H1 (cell line): ENCODE data around the gene TBC1D9. TPM values are rescaled to one million over a fixed set of nuclear protein-coding genes. Genes with fewer than 3 reads are reported as not detected.

ENCODE experiments used
- CTCF ChIA-PET: fragments of 300-600 bp; sonication (Branson Sonifier 250); formaldehyde crosslinking; loops from one replicate; lab custom pipeline; 2021; ENCODE audit not compliant: partially characterized antibody; lab: Charles Lee
- POLR2A ChIA-PET: fragments of 300-600 bp; sonication (Branson Sonifier 250); formaldehyde crosslinking; loops from one replicate; lab custom pipeline; 2021; ENCODE audit warnings: inconsistent platforms; ENCODE audit not compliant: partially characterized antibody; lab: Charles Lee
- DNase-seq, 2 experiments: peaks; one replicate each; pipeline versions ENCODE4 v3.0.0 to v3.0.0-alpha.2; 2010 to 2022; ENCODE audit warnings: low spot score in 2 of 2, low read depth in 1 of 2, mixed read lengths in 1 of 2
- FAIRE-seq: peaks from 2 replicates; lab custom pipeline; 2011; peaks lifted over from hg19 to GRCh38; lab: Jason Lieb, UNC
- H2AFZ ChIP-seq: 2 replicates; pipeline ENCODE4 v1.8.1; 2012; ENCODE audit warnings: low read length, inconsistent platforms
- H2AK5ac ChIP-seq: 2 replicates; pipeline ENCODE4 v1.6.1; 2013; ENCODE audit warnings: low read depth, low read length
- H2BK120ac ChIP-seq: replicated peaks from 2 replicates; pipeline ENCODE3; 2013; ENCODE audit warnings: low read depth, low read length, inconsistent platforms
- H2BK12ac ChIP-seq: 2 replicates; pipeline ENCODE4 v1.6.1; 2013; ENCODE audit warnings: low read depth, low read length
- H2BK15ac ChIP-seq: 2 replicates; pipeline ENCODE4 v1.6.1; 2013; ENCODE audit warnings: low read length
- H2BK20ac ChIP-seq: 2 replicates; pipeline ENCODE4 v1.6.1; 2013; ENCODE audit warnings: low read length
- H2BK5ac ChIP-seq: 2 replicates; pipeline ENCODE4 v1.6.1; 2013; ENCODE audit warnings: low read depth, low read length
- H3K14ac ChIP-seq: 2 replicates; pipeline ENCODE4 v1.6.1; 2013; ENCODE audit warnings: inconsistent platforms; ENCODE audit not compliant: insufficient read length
- H3K18ac ChIP-seq: 2 replicates; pipeline ENCODE4 v1.6.1; 2013; ENCODE audit warnings: low read length; ENCODE audit errors: extremely low read depth
- H3K23ac ChIP-seq: 2 replicates; pipeline ENCODE4 v1.6.1; 2013; ENCODE audit warnings: inconsistent platforms; ENCODE audit not compliant: insufficient read length
- H3K23me2 ChIP-seq: 2 replicates; pipeline ENCODE4 v1.6.1; 2013; ENCODE audit warnings: low read depth, low read length
- H3K27ac ChIP-seq: 2 replicates; pipeline ENCODE4 v1.6.1; 2011; ENCODE audit warnings: low read depth, low read length, inconsistent platforms
- H3K27me3 ChIP-seq, 4 experiments: replicated peaks in 1 of 4; 1 replicate in 1 of 4; 2 replicates in 3 of 4; pipeline versions ENCODE4 v1.6.1 to v1.8.1; 2011 to 2013; ENCODE audit warnings: low read length in 3 of 4, mild to moderate bottlenecking in 3 of 4, inconsistent platforms in 2 of 4, mixed read lengths in 2 of 4, moderate library complexity in 1 of 4; ENCODE audit not compliant: control insufficient read depth in 3 of 4, insufficient read depth in 3 of 4; ENCODE audit errors: extremely low read depth in 1 of 4
- H3K36me3 ChIP-seq, 4 experiments: 2 replicates each; pipeline versions ENCODE4 v1.6.1 to v1.8.1; 2011 to 2013; ENCODE audit warnings: mild to moderate bottlenecking in 4 of 4, low read length in 3 of 4, moderate library complexity in 2 of 4, control low read depth in 1 of 4, inconsistent platforms in 1 of 4; ENCODE audit not compliant: insufficient read depth in 4 of 4, control insufficient read depth in 2 of 4
- H3K4ac ChIP-seq: replicated peaks from 2 replicates; pipeline ENCODE3; 2013; ENCODE audit warnings: low read length, low read depth, mixed read lengths, inconsistent platforms; ENCODE audit not compliant: insufficient read length
- H3K4me1 ChIP-seq, 4 experiments: replicated peaks in 1 of 4; 1 replicate in 1 of 4; 2 replicates in 3 of 4; pipeline versions ENCODE4 v1.6.1 to v1.8.1; 2011 to 2013; ENCODE audit warnings: low read length in 3 of 4, inconsistent platforms in 2 of 4, mixed read lengths in 1 of 4; ENCODE audit not compliant: insufficient read depth in 4 of 4, control insufficient read depth in 3 of 4
- H3K4me2 ChIP-seq, 2 experiments: 2 replicates each; pipeline versions ENCODE4 v1.6.1 to v1.8.1; 2011 to 2013; ENCODE audit warnings: low read depth in 2 of 2, low read length in 2 of 2, control low read depth in 1 of 2, inconsistent platforms in 1 of 2, mild to moderate bottlenecking in 1 of 2; ENCODE audit not compliant: insufficient read depth in 1 of 2
- H3K4me3 ChIP-seq, 4 experiments: fragments of 200-600, 300-600 bp in 1 of 4; sonication (generic), shearing (Covaris generic), sonication (Bioruptor Twin) in 1 of 4; 2 replicates each; pipeline versions ENCODE4 v1.5.1 to v1.8.1; 2011 to 2016; ENCODE audit warnings: low read length in 4 of 4, low read depth in 3 of 4, control low read depth in 2 of 4, inconsistent platforms in 2 of 4, mild to moderate bottlenecking in 2 of 4, mixed read lengths in 1 of 4, moderate library complexity in 1 of 4; ENCODE audit not compliant: insufficient read depth in 2 of 4; ENCODE audit errors: extremely low read depth in 1 of 4
- H3K56ac ChIP-seq: replicated peaks from 2 replicates; pipeline ENCODE3; 2013; ENCODE audit warnings: low read depth, mild to moderate bottlenecking, mixed read lengths, low read length, inconsistent platforms; ENCODE audit not compliant: insufficient read length
- H3K79me1 ChIP-seq: 2 replicates; pipeline ENCODE4 v1.6.1; 2013; ENCODE audit warnings: low read depth, low read length, control low read depth
- H3K79me2 ChIP-seq, 2 experiments: 2 replicates each; pipeline versions ENCODE4 v1.6.1 to v1.8.1; 2012 to 2013; ENCODE audit warnings: low read length in 2 of 2, mild to moderate bottlenecking in 2 of 2, inconsistent platforms in 1 of 2; ENCODE audit not compliant: insufficient read depth in 2 of 2, control insufficient read depth in 1 of 2
- H3K9ac ChIP-seq, 4 experiments: replicated peaks in 1 of 4; 1 replicate in 1 of 4; 2 replicates in 3 of 4; pipeline versions ENCODE4 v1.6.1 to v1.8.1; 2011 to 2013; ENCODE audit warnings: low read depth in 3 of 4, low read length in 3 of 4, control low read depth in 2 of 4, mild to moderate bottlenecking in 2 of 4, moderate library complexity in 2 of 4, inconsistent platforms in 1 of 4; ENCODE audit errors: extremely low read depth in 1 of 4
- H3K9me3 ChIP-seq, 2 experiments: 2 replicates each; pipeline versions ENCODE4 v1.6.1 to v1.8.1; 2012 to 2013; ENCODE audit warnings: mild to moderate bottlenecking in 2 of 2, moderate library complexity in 2 of 2, control low read depth in 1 of 2, inconsistent platforms in 1 of 2, low read depth in 1 of 2, low read length in 1 of 2, mixed read lengths in 1 of 2; ENCODE audit not compliant: insufficient read depth in 2 of 2
- H4K20me1 ChIP-seq, 2 experiments: replicated peaks in 1 of 2; 2 replicates each; pipeline versions ENCODE3 to v1.8.1; 2011 to 2013; ENCODE audit warnings: inconsistent platforms in 2 of 2, low read length in 2 of 2, mild to moderate bottlenecking in 1 of 2; ENCODE audit not compliant: insufficient read depth in 2 of 2, control insufficient read depth in 1 of 2
- H4K5ac ChIP-seq: 2 replicates; pipeline ENCODE4 v1.6.1; 2013; ENCODE audit warnings: low read length, low read depth, mixed read lengths, inconsistent platforms; ENCODE audit not compliant: insufficient read length
- H4K8ac ChIP-seq: 2 replicates; pipeline ENCODE4 v1.8.0; 2013; ENCODE audit warnings: mild to moderate bottlenecking, moderate library complexity, low read length, inconsistent platforms; ENCODE audit not compliant: insufficient read depth; ENCODE audit errors: extremely low read depth
- H4K91ac ChIP-seq: replicated peaks from 2 replicates; pipeline ENCODE3; 2013; ENCODE audit warnings: low read length, mixed read lengths, inconsistent platforms; ENCODE audit not compliant: insufficient read length
- CTBP2 ChIP-seq: IDR thresholded peaks from 2 replicates; pipeline ENCODE4 v1.7.0; 2011; ENCODE audit warnings: borderline replicate concordance, mild to moderate bottlenecking, moderate library complexity, mixed read lengths, low read length; ENCODE audit not compliant: insufficient read depth, insufficient read length
- GTF2F1 ChIP-seq: IDR thresholded peaks from 2 replicates; pipeline ENCODE4 v1.6.1; 2012; ENCODE audit warnings: low read depth, low read length, improper control_type of control experiment, borderline replicate concordance
- HDAC6 ChIP-seq: IDR thresholded peaks from one replicate; pipeline ENCODE4 v1.7.1; 2012; ENCODE audit warnings: low read depth, mild to moderate bottlenecking, inconsistent platforms, low read length, moderate library complexity
- KDM1A ChIP-seq: fragments of 200-600, 300-600 bp; sonication (generic); IDR thresholded peaks from 2 replicates; pipeline ENCODE4 v1.7.1; 2016; ENCODE audit warnings: mild to moderate bottlenecking, low read length, borderline replicate concordance
- RBBP5 ChIP-seq: IDR thresholded peaks from 2 replicates; pipeline ENCODE4 v1.7.1; 2012; ENCODE audit warnings: low read depth, mild to moderate bottlenecking, inconsistent platforms, low read length, moderate library complexity, borderline replicate concordance
- RFX5 ChIP-seq: IDR thresholded peaks from 2 replicates; pipeline ENCODE4 v1.6.1; 2011; ENCODE audit warnings: low read depth, low read length, improper control_type of control experiment, borderline replicate concordance
- RXRA ChIP-seq: IDR thresholded peaks from 2 replicates; pipeline ENCODE4 v1.6.1; 2011; ENCODE audit warnings: low read depth, mild to moderate bottlenecking, low read length, moderate library complexity; ENCODE audit not compliant: insufficient read depth
- SRF ChIP-seq: IDR thresholded peaks from 2 replicates; pipeline ENCODE4 v1.6.1; 2011; ENCODE audit warnings: mild to moderate bottlenecking, low read depth, low read length, moderate library complexity
- TCF12 ChIP-seq: IDR thresholded peaks from 2 replicates; pipeline ENCODE4 v1.6.1; 2011; ENCODE audit warnings: low read depth, mild to moderate bottlenecking, low read length
- TEAD4 ChIP-seq: IDR thresholded peaks from 2 replicates; pipeline ENCODE4 v1.6.1; 2012; ENCODE audit warnings: low read depth, low read length, inconsistent platforms, mixed read lengths
- WGBS, 2 experiments: shearing (Covaris generic) in 1 of 2; methylation state at CpG; one replicate each; pipeline versions ENCODE4 v1.1.6 to v1.1.7; 2013 to 2015; ENCODE audit warnings: low lambda C conversion rate in 2 of 2, mixed read lengths in 2 of 2, inconsistent platforms in 1 of 2, low coverage in 1 of 2, missing lambda C conversion rate in 1 of 2; ENCODE audit not compliant: insufficient replicate concordance in 2 of 2, insufficient coverage in 1 of 2, insufficient read length in 1 of 2; ENCODE audit errors: extremely low coverage in 1 of 2, missing lambda C conversion rate in 1 of 2; 5-methylcytosine and 5-hydroxymethylcytosine counted together
- polyA plus RNA-seq, 7 experiments: library from polyadenylated mRNA; depleted of rRNA in 3 of 7; stranded (reverse) in 5 of 7; unstranded in 2 of 7; fragments of >200 nt in 5 of 7; fragments of 200-250 nt in 2 of 7; gene quantifications; 1 replicate in 5 of 7; 2 replicates in 1 of 7; 4 replicates in 1 of 7; pipeline versions ENCODE4 v1.2.1 to v1.2.3, GENCODE V29; 2011 to 2013; ENCODE audit warnings: missing spikeins in 2 of 7, mixed read lengths in 2 of 7
- total RNA-seq: library from RNA; stranded (reverse); fragmentation: NEBNext Ultra II Directional; extraction: Animal tissue kit (Norgen Biotek cat#: 25700); gene quantifications from 2 replicates; pipeline ENCODE4 v1.2.1, GENCODE V29; 2021
- TF ChIP-seq, protein P1 (sequence below): IDR thresholded peaks from 2 replicates; pipeline ENCODE4 v1.6.1; 2011; ENCODE audit warnings: low read depth, mild to moderate bottlenecking, low read length; ENCODE audit not compliant: insufficient read depth

The TBC1D9 gene
- total and polyA plus RNA-seq, 2 of the 8 experiments (the other 6 are each of a cell fraction or from before 2014, with no cell fraction given), result 0.94 to 1.0 TPM

DNA sequence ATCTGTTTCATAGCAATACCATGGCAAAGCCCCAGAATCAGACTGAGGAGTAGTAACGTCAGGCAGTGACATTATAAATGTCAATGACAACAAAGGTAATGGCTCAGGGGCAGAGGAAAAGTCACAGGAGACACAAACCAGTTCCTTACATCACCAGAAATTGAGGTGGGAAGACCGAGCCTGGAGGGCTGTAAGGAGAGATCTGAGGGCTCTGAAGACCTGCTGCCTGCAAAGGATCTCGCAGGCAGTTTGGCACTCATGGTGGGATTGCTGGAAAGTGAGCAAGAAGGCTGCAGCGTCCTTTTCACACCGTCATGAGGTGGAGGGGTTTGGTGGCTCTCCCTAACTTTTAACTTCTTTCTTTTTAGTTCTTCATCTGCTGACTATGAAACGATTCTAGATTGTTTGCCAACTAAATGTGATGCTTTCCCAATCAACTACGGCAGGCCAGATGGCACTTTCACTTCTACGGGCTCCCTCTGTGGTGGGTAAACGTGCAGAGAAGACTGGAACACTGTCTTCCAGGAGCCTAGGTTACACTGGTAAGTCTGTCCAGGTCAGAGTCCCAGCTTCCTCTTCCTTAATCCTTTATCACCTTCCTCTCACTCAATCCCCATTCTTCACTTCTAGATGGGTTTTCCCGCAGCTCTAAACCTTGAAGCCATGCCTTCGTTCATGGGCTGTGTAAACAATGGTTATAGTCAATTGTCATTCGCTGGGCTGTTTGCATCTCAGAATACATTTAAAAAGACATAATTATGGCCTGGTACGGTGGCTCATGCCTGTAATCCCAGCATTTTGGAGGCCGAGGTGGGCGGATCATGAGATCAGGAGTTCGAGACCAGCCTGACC is 58.2 kb downstream of the TBC1D9 start:
- no peaks in the 10 kb centered on the region for H3K23me2 ChIP-seq
- H2BK5ac ChIP-seq, result no peak overlapping the region
- 84% methylated on average over 16 of the region's 16 CpGs; no CpG with 5 or more reads in 1 of the 2 experiments for WGBS, 2 experiments
- H4K8ac ChIP-seq, result no peak overlapping the region
- H3K9me3 ChIP-seq, result no peaks in the 10 kb centered on the region
- no peak overlapping the region for H2BK15ac ChIP-seq
- no peaks in the 10 kb centered on the region for H3K36me3 ChIP-seq
- no peak overlapping the region for H2BK120ac ChIP-seq
- ChIA-PET CTCF (interaction anchor here (1.0 to 1.2 kb wide), 3 partner anchors 31 to 61 kb away, joined by 3 to 4 read pairs (median 3); partner anchors contain the start of gene TBC1D9), POLR2A (no interaction called here)
- no peak overlapping the region for H3K9ac ChIP-seq
- no peak overlapping the region for H3K23ac ChIP-seq
- H2BK12ac ChIP-seq, result 0 out of 2 replicates have a peak overlapping the region, but pooled peaks have one; percentile 50
- no peak overlapping the region for H2AK5ac ChIP-seq
- no peak overlapping the region for H3K56ac ChIP-seq
- no peak overlapping the region for H3K18ac ChIP-seq
- FAIRE-seq (no peak), DNase-seq (no peak)
- H4K20me1 ChIP-seq, result no peaks in the 10 kb centered on the region
- H4K91ac ChIP-seq, result no peak overlapping the region
- H3K79me1 ChIP-seq, result no peaks in the 10 kb centered on the region
- no peak overlapping the region for H2AFZ ChIP-seq
- H3K14ac ChIP-seq, result no peak overlapping the region
- H3K4me2 ChIP-seq, result no peak overlapping the region
- H3K27ac ChIP-seq, result no peak overlapping the region
- no peaks in the 10 kb centered on the region for H3K4me1 ChIP-seq
- no peaks in the 10 kb centered on the region; a peak in 1 of 7 replicates for H3K27me3 ChIP-seq
- no peak overlapping the region for H4K5ac ChIP-seq
- no peak overlapping the region for H3K4ac ChIP-seq
- no peak overlapping the region for H3K4me3 ChIP-seq
- no peaks in the 10 kb centered on the region for H3K79me2 ChIP-seq
- H2BK20ac ChIP-seq, result no peak overlapping the region
- TF ChIP-seq GTF2F1 (no peak), SRF (no peak), RFX5 (no peak), TCF12 (no peak), KDM1A (no peak), TEAD4 (no peak), HDAC6 (no peak), RBBP5 (no peak), RXRA (no peak), CTBP2 (no peak)
- TF ChIP-seq, protein P1, sequence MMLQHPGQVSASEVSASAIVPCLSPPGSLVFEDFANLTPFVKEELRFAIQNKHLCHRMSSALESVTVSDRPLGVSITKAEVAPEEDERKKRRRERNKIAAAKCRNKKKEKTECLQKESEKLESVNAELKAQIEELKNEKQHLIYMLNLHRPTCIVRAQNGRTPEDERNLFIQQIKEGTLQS, result no peak
